HepG2 (cell line): Measurements from ENCODE around the gene SPAG9. TPM values are rescaled to one million over a fixed set of nuclear protein-coding genes. Genes with fewer than 3 reads are reported as not detected.
A peak's percentile ranks its signal among the peaks of the same experiment; 100 is the strongest.

Source experiments
- CBX1 ChIP-seq: IDR thresholded peaks from one replicate; pipeline ENCODE4 v1.6.1; 2016; ENCODE audit warnings: antibody characterized with exemption, low read depth
- CENPX ChIP-seq: sonication (generic); formaldehyde crosslinking; IDR thresholded peaks from 2 replicates; pipeline ENCODE4 v1.9.0; 2021; ENCODE audit warnings: mild to moderate bottlenecking, missing genetic modification reagents, moderate library complexity
- FOXC1 ChIP-seq: sonication (generic); formaldehyde crosslinking; IDR thresholded peaks from 2 replicates; pipeline ENCODE4 v1.8.0; 2022; ENCODE audit warnings: mild to moderate bottlenecking, missing genetic modification reagents, borderline replicate concordance
- FOXP1 ChIP-seq, 2 experiments: fragments of 450-650 bp in 1 of 2; IDR thresholded peaks; 2 replicates each; pipeline ENCODE4 v1.6.1; 2017 to 2018; ENCODE audit warnings: antibody characterized with exemption in 1 of 2
- HNRNPK ChIP-seq: fragments of 200-400 bp; formaldehyde crosslinking; IDR thresholded peaks from 2 replicates; pipeline ENCODE4 v1.6.1; 2018; ENCODE audit warnings: low read length, low read depth, moderate library complexity, mild to moderate bottlenecking; ENCODE audit not compliant: poor library complexity, severe bottlenecking
- HOXA5 ChIP-seq: sonication (generic); formaldehyde crosslinking; IDR thresholded peaks from 2 replicates; pipeline ENCODE4 v1.4.0; 2020; ENCODE audit warnings: missing genetic modification reagents
- KMT2A ChIP-seq: sonication (generic); formaldehyde crosslinking; IDR thresholded peaks from 2 replicates; pipeline ENCODE4 v1.4.0; 2020; ENCODE audit warnings: missing genetic modification reagents
- LCORL ChIP-seq, 2 experiments: fragments of 450-650 bp in 1 of 2; sonication (generic) in 1 of 2; formaldehyde crosslinking in 1 of 2; IDR thresholded peaks; 2 replicates each; pipeline versions ENCODE4 v1.5.0 to v1.6.1; 2017 to 2020; ENCODE audit warnings: antibody characterized with exemption in 1 of 2, missing genetic modification reagents in 1 of 2
- LRRFIP1 ChIP-seq: sonication (generic); formaldehyde crosslinking; conservative IDR thresholded peaks from 2 replicates; pipeline ENCODE4 v1.4.0; 2020; ENCODE audit warnings: missing genetic modification reagents
- MEIS1 ChIP-seq: sonication (generic); formaldehyde crosslinking; IDR thresholded peaks from 2 replicates; pipeline ENCODE4 v1.9.0; 2021; ENCODE audit warnings: mild to moderate bottlenecking, missing genetic modification reagents, moderate library complexity, borderline replicate concordance
- PRDM15 ChIP-seq: sonication (generic); formaldehyde crosslinking; IDR thresholded peaks from 2 replicates; pipeline ENCODE4 v1.4.0; 2020; ENCODE audit warnings: missing genetic modification reagents
- ZEB1 ChIP-seq: IDR thresholded peaks from 2 replicates; pipeline ENCODE4 v1.6.1; 2012; ENCODE audit warnings: mild to moderate bottlenecking, low read depth, inconsistent platforms; ENCODE audit not compliant: insufficient replicate concordance
- ZHX1 ChIP-seq: sonication (generic); formaldehyde crosslinking; IDR thresholded peaks from 2 replicates; pipeline ENCODE4 v1.8.1; 2022; ENCODE audit warnings: low read depth, mild to moderate bottlenecking, missing genetic modification reagents
- ZNF205 ChIP-seq: IDR thresholded peaks from 2 replicates; pipeline ENCODE4 v1.6.1; 2018; ENCODE audit warnings: missing biosample characterization, missing genetic modification reagents
- ZNF282 ChIP-seq: fragments of 450-650 bp; IDR thresholded peaks from 2 replicates; pipeline ENCODE4 v1.6.1; 2018; ENCODE audit not compliant: partially characterized antibody
- ZNF329 ChIP-seq: sonication (generic); formaldehyde crosslinking; IDR thresholded peaks from 2 replicates; pipeline ENCODE4 v1.9.0; 2021; ENCODE audit warnings: low read depth, mild to moderate bottlenecking, missing genetic modification reagents
- ZNF572 ChIP-seq: sonication (generic); formaldehyde crosslinking; IDR thresholded peaks from 2 replicates; pipeline ENCODE4 v1.5.1; 2020; ENCODE audit warnings: mild to moderate bottlenecking, missing genetic modification reagents
- ZNF629 ChIP-seq: sonication (generic); formaldehyde crosslinking; conservative IDR thresholded peaks from 2 replicates; pipeline ENCODE4 v1.5.0; 2020; ENCODE audit warnings: missing genetic modification reagents
- ZNF644 ChIP-seq: IDR thresholded peaks from 2 replicates; pipeline ENCODE4 v1.6.1; 2016; ENCODE audit warnings: low read depth
- polyA plus RNA-seq, 8 experiments: library from polyadenylated mRNA; depleted of rRNA in 3 of 8; stranded (reverse) in 7 of 8; unstranded in 1 of 8; fragments of >200 nt; fragmentation: Illumina TruSeq in 4 of 8; extraction: Trizol in 4 of 8; gene quantifications; 2 replicates each; pipeline versions ENCODE4 v1.2.1 to v1.2.3, GENCODE V29; 2011 to 2016; ENCODE audit warnings: low read depth in 4 of 8, missing spikeins in 1 of 8, mixed read lengths in 1 of 8; ENCODE audit not compliant: insufficient read depth in 1 of 8
- total RNA-seq, 5 experiments: library from RNA; depleted of rRNA; stranded (reverse); fragments of >200 nt; fragmentation: Illumina TruSeq; extraction: Trizol; gene quantifications; 2 replicates each; pipeline ENCODE4 v1.2.3, GENCODE V29; 2016; ENCODE audit warnings: low read depth in 1 of 5

Gene SPAG9
- total and polyA plus RNA-seq, 2 of the 13 experiments (the other 11 are each of a cell fraction or from before 2014, with no cell fraction given), result 43.2 to 78.6 TPM

GRCh38 chr17:50944054-50944901 lies 176.4 kb downstream of the SPAG9 start (continued):
- TF ChIP-seq ZHX1 (CRISPR knock-in tag) (peak; percentile 75), MEIS1 (CRISPR knock-in tag) (no peak; the same call in 1 of the 2 replicates), ZEB1 (peak; percentile 15), HOXA5 (CRISPR knock-in tag) (peak; percentile 87), FOXC1 (CRISPR knock-in tag) (peak; percentile 97), ZNF572 (peak; percentile 100), LRRFIP1 (no peak), FOXP1 (IDR thresholded peaks at IDR 0.05) (no peak), FOXP1 (CRISPR knock-in tag; IDR thresholded peaks at IDR 0.05) (peak; percentile 93), LCORL (IDR thresholded peaks at IDR 0.05) (no peak), LCORL (CRISPR knock-in tag; IDR thresholded peaks at IDR 0.05) (peak; percentile 99), ZNF629 (CRISPR knock-in tag) (peak; percentile 42), CBX1 (peak; percentile 95), KMT2A (CRISPR knock-in tag) (peak; percentile 83), CENPX (CRISPR knock-in tag) (no peak), ZNF282 (no peak), ZNF644 (CRISPR knock-in tag) (peak; percentile 9), PRDM15 (CRISPR knock-in tag) (peak; percentile 80), ZNF205 (peak; percentile 87), ZNF329 (CRISPR knock-in tag) (peak; percentile 64; the same call in 1 of the 2 replicates), HNRNPK (peak; percentile 89)
